GM23338 (cell line): ENCODE results near the gene SGCD. TPM values are rescaled to one million over a fixed set of nuclear protein-coding genes. Genes with fewer than 3 reads are reported as not detected.
A peak's percentile ranks its signal among the peaks of the same experiment; 100 is the strongest.

Experiments used
- ATAC-seq: fragments of 200-7000 bp; cut with Tn5 transposase; 3 replicates; pipeline ENCODE4 v1.9.1; 2020
- DNase-seq: peaks from one replicate; pipeline ENCODE4 v3.0.0-alpha.2; 2015; ENCODE audit warnings: low spot score
- H2AFZ ChIP-seq: fragments of 200-600 bp; sonication (generic); 2 replicates; pipeline ENCODE4 v1.8.0; 2016; ENCODE audit warnings: antibody characterized with exemption, mild to moderate bottlenecking, moderate library complexity
- H3F3A ChIP-seq: fragments of 200-600 bp; sonication (generic); replicated peaks from 2 replicates; pipeline ENCODE4 v1.8.0; 2017; ENCODE audit warnings: antibody characterized with exemption, mixed run types, low read depth
- H3K27ac ChIP-seq: fragments of 200-600 bp; sonication (generic); 2 replicates; pipeline ENCODE4 v1.6.1; 2016; ENCODE audit warnings: low read depth
- H3K27me3 ChIP-seq: fragments of 200-600 bp; sonication (generic); 2 replicates; pipeline ENCODE4 v1.8.0; 2016; ENCODE audit warnings: mild to moderate bottlenecking, mixed run types, moderate library complexity; ENCODE audit not compliant: insufficient read depth
- H3K36me3 ChIP-seq: fragments of 200-600 bp; sonication (generic); 2 replicates; pipeline ENCODE4 v1.8.0; 2016; ENCODE audit warnings: mild to moderate bottlenecking; ENCODE audit not compliant: insufficient read depth
- H3K4me1 ChIP-seq: fragments of 200-600 bp; sonication (generic); 2 replicates; pipeline ENCODE4 v1.8.0; 2016; ENCODE audit warnings: mild to moderate bottlenecking, moderate library complexity; ENCODE audit not compliant: insufficient read depth
- H3K4me2 ChIP-seq: fragments of 200-600 bp; sonication (generic); 2 replicates; pipeline ENCODE4 v1.7.1; 2017; ENCODE audit warnings: mixed run types
- H3K4me3 ChIP-seq: fragments of 200-600 bp; sonication (generic); 2 replicates; pipeline ENCODE4 v1.6.1; 2016; ENCODE audit warnings: mixed run types
- H3K79me2 ChIP-seq: fragments of 200-600 bp; sonication (generic); replicated peaks from 2 replicates; pipeline ENCODE4 v1.8.0; 2017; ENCODE audit warnings: mild to moderate bottlenecking; ENCODE audit not compliant: insufficient read depth
- H3K9me2 ChIP-seq: fragments of 200-600 bp; sonication (generic); 2 replicates; pipeline ENCODE4 v1.8.0; 2017; ENCODE audit not compliant: insufficient read depth
- H4K20me1 ChIP-seq: fragments of 200-600 bp; sonication (generic); replicated peaks from 2 replicates; pipeline ENCODE4 v1.8.0; 2017; ENCODE audit warnings: mild to moderate bottlenecking; ENCODE audit not compliant: insufficient read depth
- H3K27ac Mint-ChIP-seq: 2 replicates; pipeline ENCODE4 v1.8.0; 2020; ENCODE audit warnings: inconsistent platforms, mild to moderate bottlenecking, moderate library complexity, mixed read lengths
- H3K27me3 Mint-ChIP-seq: 3 replicates; pipeline ENCODE4 v1.8.0; 2022; ENCODE audit warnings: low read depth, mild to moderate bottlenecking, moderate library complexity, mixed read lengths, inconsistent platforms; ENCODE audit not compliant: insufficient read depth, poor library complexity
- H3K36me3 Mint-ChIP-seq: 3 replicates; pipeline ENCODE4 v1.8.0; 2021; ENCODE audit warnings: low read depth, mild to moderate bottlenecking, inconsistent platforms, moderate library complexity, mixed read lengths
- H3K4me1 Mint-ChIP-seq: 3 replicates; pipeline ENCODE4 v1.8.0; 2020; ENCODE audit warnings: mild to moderate bottlenecking, inconsistent platforms, mixed read lengths
- H3K4me3 Mint-ChIP-seq: 3 replicates; pipeline ENCODE4 v1.8.0; 2021; ENCODE audit warnings: moderate library complexity, mild to moderate bottlenecking, inconsistent platforms, mixed read lengths
- H3K9me3 Mint-ChIP-seq: 3 replicates; pipeline ENCODE4 v1.8.0; 2020; ENCODE audit warnings: moderate library complexity, mild to moderate bottlenecking, inconsistent platforms, mixed read lengths
- CTCF ChIP-seq, 2 experiments: fragments of 200-600 bp in 1 of 2; sonication (generic) in 1 of 2; conservative IDR thresholded peaks; 2 replicates each; pipeline versions ENCODE4 v1.5.1 to v1.6.1; 2016 to 2017; ENCODE audit warnings: antibody characterized with exemption in 2 of 2, low read depth in 2 of 2, mild to moderate bottlenecking in 2 of 2, moderate library complexity in 1 of 2
- EZH2phosphoT487 ChIP-seq: fragments of 200-600 bp; sonication (generic); IDR thresholded peaks from one replicate; pipeline ENCODE4 v1.8.1; 2018; ENCODE audit warnings: antibody characterized with exemption; ENCODE audit not compliant: unreplicated experiment
- NANOG ChIP-seq: IDR thresholded peaks from 2 replicates; pipeline ENCODE4 v1.6.1; 2016; ENCODE audit warnings: antibody characterized with exemption, borderline replicate concordance
- POLR2AphosphoS5 ChIP-seq: IDR thresholded peaks from 2 replicates; pipeline ENCODE4 v1.6.1; 2016; ENCODE audit warnings: antibody characterized with exemption, low read depth
- REST ChIP-seq: IDR thresholded peaks from one replicate; pipeline ENCODE4 v1.6.1; 2018; ENCODE audit warnings: antibody characterized with exemption; ENCODE audit not compliant: unreplicated experiment
- STAT1 ChIP-seq: IDR thresholded peaks from one replicate; pipeline ENCODE4 v1.6.1; 2016; ENCODE audit warnings: antibody characterized with exemption; ENCODE audit not compliant: unreplicated experiment
- ZNF114 ChIP-seq: fragments of 250-450 bp; sonication (Bioruptor Pico); IDR thresholded peaks from 2 replicates; pipeline ENCODE4 v1.5.0; 2020; ENCODE audit warnings: mild to moderate bottlenecking, moderate library complexity
- ZNF331 ChIP-seq: fragments of 250-450 bp; sonication (Bioruptor Pico); IDR thresholded peaks from 2 replicates; pipeline ENCODE4 v1.5.0; 2020; ENCODE audit warnings: low read depth, mild to moderate bottlenecking, moderate library complexity
- polyA plus RNA-seq: library from polyadenylated mRNA; unstranded; fragments of >200 nt; fragmentation: Nextera tagmentation; extraction: Ambion mirVana; gene quantifications from 2 replicates; pipeline ENCODE4 v1.2.1, GENCODE V29; 2016
- total RNA-seq: library from RNA; depleted of rRNA; stranded (reverse); fragments of >200 nt; shearing (Covaris generic); gene quantifications from 2 replicates; pipeline ENCODE4 v1.2.3, GENCODE V29; 2014
- TF ChIP-seq, protein P1 (sequence below): fragments of 250-450 bp; sonication (Bioruptor Pico); IDR thresholded peaks from 2 replicates; pipeline ENCODE4 v1.5.0; 2020; ENCODE audit warnings: mild to moderate bottlenecking, moderate library complexity

SGCD gene
- total and polyA plus RNA-seq, 2 experiments from 2014 or later: 0.03 to 0.05 TPM

DNA sequence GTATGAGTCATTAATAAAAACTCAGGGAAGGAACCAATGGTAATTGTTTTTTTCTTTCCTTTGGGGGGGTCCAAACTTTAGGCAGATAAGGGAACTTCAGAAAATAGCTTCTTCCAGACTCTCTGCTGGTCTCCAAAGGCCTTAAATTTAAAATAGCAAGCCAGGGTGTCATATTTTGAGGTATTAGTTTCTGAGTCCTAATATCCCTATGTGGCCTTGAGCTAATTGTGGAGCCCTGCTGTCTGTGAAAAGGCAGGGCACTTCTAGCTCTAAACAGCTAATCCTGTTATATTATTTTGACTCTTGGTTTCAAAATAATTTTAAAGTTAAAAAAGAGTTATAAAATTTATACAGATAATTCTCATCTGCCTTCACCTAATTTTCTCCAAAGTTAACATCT lies 327.5 kb downstream of the SGCD start:
- H3K27ac Mint-ChIP-seq: peak overlapping the region; percentile 56; the same call in 1 of the 2 replicates
- H3K79me2 ChIP-seq: no peaks in the 10 kb centered on the region
- no peaks in the 10 kb centered on the region for H3F3A ChIP-seq
- H3K36me3 ChIP-seq: no peaks in the 10 kb centered on the region
- H4K20me1 ChIP-seq: no peaks in the 10 kb centered on the region
- no peak for DNase-seq
- peaks cover 3% of the 10 kb centered on the region; the same call in 2 of the 3 replicates for H3K36me3 Mint-ChIP-seq
- H3K4me2 ChIP-seq: 0 out of 2 replicates have a peak overlapping the region, but pooled peaks have one; percentile 1
- no peak for ATAC-seq
- no peaks in the 10 kb centered on the region; the same call in 2 of the 3 replicates for H3K9me3 Mint-ChIP-seq
- peaks cover 31% of the 10 kb centered on the region for H3K4me1 Mint-ChIP-seq
- no peak overlapping the region for H2AFZ ChIP-seq
- H3K27ac ChIP-seq: no peak overlapping the region
- H3K4me3 ChIP-seq: no peak overlapping the region
- 0 out of 2 replicates have a peak, but pooled peaks cover 2% of the 10 kb centered on the region for H3K9me2 ChIP-seq
- no peak overlapping the region for H3K4me3 Mint-ChIP-seq
- H3K4me1 ChIP-seq: peaks cover 21% of the 10 kb centered on the region
- no peaks in the 10 kb centered on the region for H3K27me3 ChIP-seq
- TF ChIP-seq EZH2phosphoT487 (no peak), REST (no peak), NANOG (no peak), POLR2AphosphoS5 (no peak), ZNF331 (CRISPR knock-in tag) (no peak), ZNF114 (CRISPR knock-in tag) (no peak), CTCF (conservative IDR thresholded peaks at IDR 0.05; ENCODE audit: low read depth in 2 of 2) (no peak), STAT1 (no peak)
- TF ChIP-seq, protein P1, sequence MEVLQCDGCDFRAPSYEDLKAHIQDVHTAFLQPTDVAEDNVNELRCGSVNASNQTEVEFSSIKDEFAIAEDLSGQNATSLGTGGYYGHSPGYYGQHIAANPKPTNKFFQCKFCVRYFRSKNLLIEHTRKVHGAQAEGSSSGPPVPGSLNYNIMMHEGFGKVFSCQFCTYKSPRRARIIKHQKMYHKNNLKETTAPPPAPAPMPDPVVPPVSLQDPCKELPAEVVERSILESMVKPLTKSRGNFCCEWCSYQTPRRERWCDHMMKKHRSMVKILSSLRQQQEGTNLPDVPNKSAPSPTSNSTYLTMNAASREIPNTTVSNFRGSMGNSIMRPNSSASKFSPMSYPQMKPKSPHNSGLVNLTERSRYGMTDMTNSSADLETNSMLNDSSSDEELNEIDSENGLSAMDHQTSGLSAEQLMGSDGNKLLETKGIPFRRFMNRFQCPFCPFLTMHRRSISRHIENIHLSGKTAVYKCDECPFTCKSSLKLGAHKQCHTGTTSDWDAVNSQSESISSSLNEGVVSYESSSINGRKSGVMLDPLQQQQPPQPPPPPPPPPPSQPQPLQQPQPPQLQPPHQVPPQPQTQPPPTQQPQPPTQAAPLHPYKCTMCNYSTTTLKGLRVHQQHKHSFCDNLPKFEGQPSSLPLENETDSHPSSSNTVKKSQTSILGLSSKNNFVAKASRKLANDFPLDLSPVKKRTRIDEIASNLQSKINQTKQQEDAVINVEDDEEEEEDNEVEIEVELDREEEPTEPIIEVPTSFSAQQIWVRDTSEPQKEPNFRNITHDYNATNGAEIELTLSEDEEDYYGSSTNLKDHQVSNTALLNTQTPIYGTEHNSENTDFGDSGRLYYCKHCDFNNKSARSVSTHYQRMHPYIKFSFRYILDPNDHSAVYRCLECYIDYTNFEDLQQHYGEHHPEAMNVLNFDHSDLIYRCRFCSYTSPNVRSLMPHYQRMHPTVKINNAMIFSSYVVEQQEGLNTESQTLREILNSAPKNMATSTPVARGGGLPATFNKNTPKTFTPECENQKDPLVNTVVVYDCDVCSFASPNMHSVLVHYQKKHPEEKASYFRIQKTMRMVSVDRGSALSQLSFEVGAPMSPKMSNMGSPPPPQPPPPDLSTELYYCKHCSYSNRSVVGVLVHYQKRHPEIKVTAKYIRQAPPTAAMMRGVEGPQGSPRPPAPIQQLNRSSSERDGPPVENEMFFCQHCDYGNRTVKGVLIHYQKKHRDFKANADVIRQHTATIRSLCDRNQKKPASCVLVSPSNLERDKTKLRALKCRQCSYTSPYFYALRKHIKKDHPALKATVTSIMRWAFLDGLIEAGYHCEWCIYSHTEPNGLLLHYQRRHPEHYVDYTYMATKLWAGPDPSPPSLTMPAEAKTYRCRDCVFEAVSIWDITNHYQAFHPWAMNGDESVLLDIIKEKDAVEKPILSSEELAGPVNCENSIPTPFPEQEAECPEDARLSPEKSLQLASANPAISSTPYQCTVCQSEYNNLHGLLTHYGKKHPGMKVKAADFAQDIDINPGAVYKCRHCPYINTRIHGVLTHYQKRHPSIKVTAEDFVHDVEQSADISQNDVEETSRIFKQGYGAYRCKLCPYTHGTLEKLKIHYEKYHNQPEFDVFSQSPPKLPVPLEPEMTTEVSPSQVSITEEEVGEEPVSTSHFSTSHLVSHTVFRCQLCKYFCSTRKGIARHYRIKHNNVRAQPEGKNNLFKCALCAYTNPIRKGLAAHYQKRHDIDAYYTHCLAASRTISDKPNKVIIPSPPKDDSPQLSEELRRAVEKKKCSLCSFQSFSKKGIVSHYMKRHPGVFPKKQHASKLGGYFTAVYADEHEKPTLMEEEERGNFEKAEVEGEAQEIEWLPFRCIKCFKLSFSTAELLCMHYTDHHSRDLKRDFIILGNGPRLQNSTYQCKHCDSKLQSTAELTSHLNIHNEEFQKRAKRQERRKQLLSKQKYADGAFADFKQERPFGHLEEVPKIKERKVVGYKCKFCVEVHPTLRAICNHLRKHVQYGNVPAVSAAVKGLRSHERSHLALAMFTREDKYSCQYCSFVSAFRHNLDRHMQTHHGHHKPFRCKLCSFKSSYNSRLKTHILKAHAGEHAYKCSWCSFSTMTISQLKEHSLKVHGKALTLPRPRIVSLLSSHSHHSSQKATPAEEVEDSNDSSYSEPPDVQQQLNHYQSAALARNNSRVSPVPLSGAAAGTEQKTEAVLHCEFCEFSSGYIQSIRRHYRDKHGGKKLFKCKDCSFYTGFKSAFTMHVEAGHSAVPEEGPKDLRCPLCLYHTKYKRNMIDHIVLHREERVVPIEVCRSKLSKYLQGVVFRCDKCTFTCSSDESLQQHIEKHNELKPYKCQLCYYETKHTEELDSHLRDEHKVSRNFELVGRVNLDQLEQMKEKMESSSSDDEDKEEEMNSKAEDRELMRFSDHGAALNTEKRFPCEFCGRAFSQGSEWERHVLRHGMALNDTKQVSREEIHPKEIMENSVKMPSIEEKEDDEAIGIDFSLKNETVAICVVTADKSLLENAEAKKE (CRISPR knock-in tag): no peak
- H3K27me3 Mint-ChIP-seq: no peaks in the 10 kb centered on the region
